DMS 273 (cell line): ENCODE results near the gene TBC1D26.
"Not testable (repeated sequence)": the region's sequence is repeated elsewhere in the genome, so short reads cannot be mapped to it uniquely, and the experiment has no call there.

Experiments used
- DNase-seq: peaks from one replicate; lab custom pipeline; 2025; ENCODE audit not compliant: unreplicated experiment; lab: John Stamatoyannopoulos, UW

The TBC1D26 gene

DNA sequence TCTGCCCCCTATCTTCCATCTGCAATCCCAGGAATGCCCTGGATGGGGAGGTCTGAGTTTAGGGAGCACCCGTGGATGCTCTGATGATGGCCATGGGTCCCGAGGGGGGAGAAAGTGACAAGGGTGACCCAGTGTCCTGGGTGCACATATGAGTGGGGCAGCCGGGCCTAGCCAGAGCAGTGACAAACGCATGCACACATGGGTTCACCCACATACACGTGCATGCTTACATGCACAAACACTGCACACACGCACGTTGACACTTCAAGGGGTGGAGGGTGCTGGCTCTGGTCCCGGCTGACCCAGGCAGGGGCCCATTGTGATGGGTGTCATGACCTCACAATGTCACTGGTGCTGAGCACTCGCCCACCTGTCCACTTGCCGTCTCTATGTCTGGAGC, at the start of gene TBC1D26:
Gene TBC1D26 (plus strand): TSS at position 384 of the 400 bp plus-strand sequence. CDS start 3,066 bp downstream, outside the sequence.
- DNase-seq = not testable (repeated sequence)

DNA sequence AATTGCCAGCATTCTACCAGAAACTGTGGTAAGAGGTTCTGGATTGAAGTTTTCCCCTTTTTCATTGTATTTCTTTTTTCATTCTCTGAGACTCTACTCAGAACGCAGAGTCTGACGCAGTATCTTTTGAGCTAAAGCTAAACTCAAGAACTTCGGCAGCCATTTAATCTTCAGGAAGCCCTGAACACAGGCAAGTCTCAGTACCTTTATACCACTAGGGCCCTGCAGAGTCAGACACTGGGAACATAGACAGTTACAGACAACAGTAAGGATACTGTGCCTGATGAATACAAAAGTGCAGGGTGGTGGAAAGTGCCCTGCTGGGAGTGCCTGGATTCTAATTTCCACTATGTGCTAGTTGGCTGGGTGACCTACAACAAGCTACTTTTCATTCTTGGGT, 48.9 kb upstream of the TBC1D26 start:
- DNase-seq = not testable (repeated sequence)

DNA sequence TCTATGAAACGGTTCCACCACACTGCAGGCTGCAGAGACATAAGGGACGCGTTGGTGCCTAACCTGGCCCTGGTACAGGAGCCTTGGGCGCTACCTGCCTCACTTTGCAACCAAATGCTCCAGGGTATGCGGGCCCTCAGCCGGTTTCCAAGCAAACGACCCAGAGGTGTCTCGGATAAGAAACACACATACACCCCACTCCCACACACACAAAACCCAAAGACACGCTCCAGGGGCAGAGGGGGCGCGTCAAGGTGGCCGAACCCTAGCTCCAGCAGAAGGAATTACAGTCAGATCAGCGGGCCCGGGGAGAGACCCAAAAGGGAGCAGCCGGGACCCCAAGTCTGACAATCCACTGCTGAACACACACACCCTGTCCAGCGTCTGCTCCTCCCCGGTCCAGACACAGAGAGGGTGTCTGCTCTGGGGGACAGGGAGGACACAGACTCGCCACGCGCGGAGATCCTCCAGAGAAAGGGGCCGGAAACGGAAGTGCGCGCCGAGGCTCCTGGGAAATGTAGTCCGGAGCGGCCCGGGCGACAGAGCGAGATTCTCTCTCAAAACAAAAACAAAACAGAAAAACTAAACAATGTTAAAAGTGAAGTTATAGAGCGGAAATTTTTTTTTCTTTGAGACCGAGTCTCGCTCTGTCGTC, 48.1 kb upstream of the TBC1D26 start, which contains the start of gene TRIM16:
Gene TRIM16 (minus strand): TSS at position 488 of the 655 bp plus-strand sequence. CDS start 32,702 bp downstream, outside the sequence.
- peak; percentile 64 for DNase-seq

DNA sequence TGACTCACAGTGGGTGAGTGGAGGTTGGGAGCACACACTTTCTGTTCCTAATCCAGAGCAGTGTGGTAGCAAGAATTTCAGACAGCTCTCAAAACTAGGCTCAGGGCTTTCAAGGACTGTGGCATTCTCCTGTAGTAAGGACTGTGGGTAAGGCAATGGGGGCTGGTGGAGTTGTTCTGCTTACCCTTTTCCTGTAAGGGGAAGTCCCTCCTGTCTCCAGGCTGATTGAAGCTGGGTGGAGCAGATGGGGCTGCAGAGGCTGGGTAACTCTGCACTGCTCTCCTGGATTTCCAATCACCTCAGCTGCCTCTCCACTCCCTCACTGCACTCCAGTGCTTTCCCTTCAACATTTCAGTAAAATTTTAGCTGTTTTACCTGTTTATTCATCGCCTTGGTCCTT, 44.6 kb upstream of the TBC1D26 start:
- not testable (repeated sequence) for DNase-seq

GRCh38 chr17:15698967-15699366, 33.1 kb upstream of the TBC1D26 start:
- DNase-seq = peak; percentile 11

- DNase-seq = peak; percentile 98
Observed at GRCh38 chr17:15699413-15699924, 32.6 kb upstream of the TBC1D26 start, which contains the start of gene ZNF286A. ZNF286A (plus strand) TSS chr17:15699752; CDS start chr17:15700330, 578 bp downstream.

DNA sequence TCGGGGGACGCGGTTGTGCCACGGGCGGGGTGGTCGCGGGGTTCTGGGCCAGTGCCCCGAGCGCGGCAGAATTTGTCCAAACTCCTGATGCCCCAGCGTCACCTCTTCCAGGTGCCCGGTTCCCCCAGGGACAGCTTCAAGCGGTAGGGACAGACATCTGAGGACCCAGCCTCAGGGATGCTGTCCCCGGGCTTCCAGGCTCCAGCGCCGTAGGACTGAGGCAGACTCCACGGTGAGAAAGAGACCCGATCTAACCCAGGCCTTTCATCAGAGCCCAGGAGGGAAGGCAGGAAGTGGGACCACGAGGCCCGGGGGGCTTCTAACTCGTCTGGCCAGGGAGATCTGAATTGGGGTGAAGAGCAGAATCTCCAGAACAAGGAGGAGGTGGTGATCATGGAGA, 32.1 kb upstream of the TBC1D26 start:
- DNase-seq = not testable (repeated sequence)

DNA sequence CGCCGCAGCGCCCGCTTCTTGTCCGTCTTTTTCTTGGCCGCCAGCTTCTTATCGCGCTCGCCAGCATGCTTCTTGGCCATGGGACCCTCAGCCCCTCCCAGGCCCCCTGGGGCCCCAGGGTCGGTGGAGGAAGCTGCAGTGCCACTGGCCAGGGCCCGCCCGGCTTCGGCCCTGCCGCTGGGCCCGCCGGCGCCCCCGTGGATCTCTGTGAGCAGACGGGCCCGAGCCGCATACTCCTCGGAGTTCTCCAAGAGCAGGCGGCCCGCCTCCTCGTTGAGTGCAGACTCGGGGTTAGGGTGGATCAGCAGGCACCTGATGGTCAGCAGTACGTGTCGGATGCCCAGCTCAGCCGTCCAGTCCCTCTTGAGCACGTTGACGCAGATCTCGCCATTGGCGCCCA, 27.8 kb upstream of the TBC1D26 start:
- not testable (repeated sequence) for DNase-seq

GRCh38 chr17:15704813-15705212, 27.3 kb upstream of the TBC1D26 start:
- not testable (repeated sequence) for DNase-seq

- DNase-seq = not testable (repeated sequence)
Observed at GRCh38 chr17:15708879-15709278, 23.2 kb upstream of the TBC1D26 start.

DNA sequence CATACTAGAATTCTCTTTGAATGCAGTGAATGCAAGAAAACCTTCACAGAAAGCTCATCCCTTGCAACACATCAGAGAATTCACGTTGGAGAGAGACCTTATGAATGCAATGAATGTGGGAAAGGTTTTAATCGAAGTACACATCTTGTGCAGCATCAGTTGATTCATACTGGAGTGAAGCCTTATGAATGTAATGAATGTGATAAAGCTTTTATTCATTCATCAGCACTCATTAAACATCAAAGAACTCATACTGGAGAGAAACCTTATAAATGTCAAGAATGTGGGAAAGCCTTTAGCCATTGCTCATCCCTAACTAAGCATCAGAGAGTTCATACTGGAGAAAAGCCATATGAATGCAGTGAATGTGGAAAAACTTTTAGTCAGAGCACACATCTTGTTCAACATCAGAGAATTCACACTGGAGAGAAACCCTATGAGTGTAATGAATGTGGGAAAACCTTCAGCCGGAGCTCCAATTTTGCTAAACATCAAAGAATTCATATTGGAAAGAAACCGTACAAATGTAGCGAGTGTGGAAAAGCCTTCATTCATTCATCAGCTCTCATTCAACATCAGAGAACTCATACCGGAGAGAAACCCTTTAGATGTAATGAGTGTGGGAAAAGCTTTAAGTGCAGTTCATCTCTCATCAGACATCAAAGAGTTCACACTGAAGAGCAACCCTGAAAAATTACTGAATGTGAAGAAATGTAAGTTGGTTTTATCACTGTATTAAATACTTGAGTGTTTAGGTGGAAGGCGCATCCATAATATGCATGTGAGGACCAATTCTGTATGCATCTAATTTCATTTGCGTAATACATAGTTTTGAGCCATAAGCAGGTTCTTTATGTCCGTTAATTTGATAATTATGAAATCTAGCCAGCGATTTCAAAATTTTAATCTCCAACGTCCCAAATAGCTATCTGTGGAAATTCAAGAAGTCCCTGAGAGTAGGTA, 15.2 kb upstream of the TBC1D26 start:
- peak; percentile 3 for DNase-seq

DNA sequence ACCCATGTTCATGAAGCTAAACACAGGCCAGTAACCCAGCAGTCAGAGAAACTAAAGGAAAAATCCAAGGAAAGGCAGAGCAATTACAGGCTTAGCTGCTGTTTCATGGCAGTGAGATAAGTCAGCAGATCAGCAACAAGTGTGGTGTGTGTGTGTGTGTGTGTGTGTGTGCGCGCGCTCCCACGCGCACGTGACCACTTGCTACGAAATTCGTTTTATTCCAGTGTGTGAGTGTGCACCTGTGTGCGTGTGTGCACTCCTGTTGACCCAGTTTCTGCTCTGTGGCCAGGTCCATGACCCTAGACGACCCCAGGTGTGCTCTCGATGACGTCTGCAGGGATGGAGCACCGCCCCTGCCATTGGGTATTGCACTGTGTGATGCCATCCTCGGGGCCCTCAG, 1.5 kb upstream of the TBC1D26 start:
- not testable (repeated sequence) for DNase-seq

- DNase-seq = not testable (repeated sequence)
Observed at GRCh38 chr17:15733174-15733789, 1.2 kb downstream of the TBC1D26 start.

DNA sequence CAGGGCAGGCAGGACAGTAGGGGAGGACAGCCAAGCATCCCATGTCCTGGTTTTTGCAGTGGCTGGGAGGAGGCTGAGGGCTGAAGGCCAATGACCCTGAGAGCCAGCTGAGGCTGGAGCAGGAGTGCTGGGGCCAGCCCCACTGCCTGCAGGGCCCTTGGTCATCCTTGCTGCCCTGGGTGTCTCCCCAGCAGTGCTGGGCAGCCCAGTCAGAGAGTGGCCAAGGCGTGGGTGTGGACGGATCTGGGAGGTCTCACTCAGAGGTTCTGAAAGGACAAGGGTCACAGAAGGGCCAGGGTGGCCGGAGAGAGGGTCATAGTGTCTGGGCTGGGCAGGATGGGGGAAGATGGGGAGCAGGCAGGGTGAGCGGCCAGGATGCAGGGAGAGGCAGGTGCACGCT, 4.5 kb downstream of the TBC1D26 start:
- not testable (repeated sequence) for DNase-seq

GRCh38 chr17:15738066-15738465, 6.0 kb downstream of the TBC1D26 start:
- DNase-seq = no peak

DNA sequence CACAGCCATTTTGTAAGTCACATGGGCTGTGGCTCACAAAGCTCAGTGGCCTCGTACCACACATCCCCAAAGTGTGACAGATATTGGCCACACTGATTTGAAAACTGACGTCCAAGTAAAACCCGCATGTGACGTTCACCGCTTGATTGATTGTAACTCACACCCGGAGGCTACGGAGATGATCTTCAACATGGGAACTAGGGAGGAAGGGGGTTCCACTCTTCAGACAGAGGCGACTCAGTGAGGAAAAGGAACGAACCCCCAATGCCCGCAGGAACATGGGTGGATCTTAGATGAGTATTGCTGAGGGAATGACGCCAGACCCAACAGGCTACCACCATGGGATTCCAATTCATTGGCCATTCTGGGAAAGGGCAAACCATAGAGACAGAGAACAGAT, 7.2 kb downstream of the TBC1D26 start:
- not testable (repeated sequence) for DNase-seq

- peak; percentile 20 for DNase-seq
Observed at GRCh38 chr17:15740041-15740440, 8.0 kb downstream of the TBC1D26 start.

- DNase-seq = no peak
Observed at GRCh38 chr17:15740570-15741120, 8.6 kb downstream of the TBC1D26 start.

GRCh38 chr17:15741624-15742023, 9.5 kb downstream of the TBC1D26 start:
- DNase-seq = no peak

- no peak for DNase-seq
Observed at GRCh38 chr17:15742051-15742795, 10.1 kb downstream of the TBC1D26 start.
